Esophagus muscularis mucosa (tissue), 4 donors: Measurements from ENCODE around the gene ETV6. TPM values are rescaled to one million over a fixed set of nuclear protein-coding genes. Genes with fewer than 3 reads are reported as not detected.

Experiments
- DNase-seq: peaks from one replicate; pipeline ENCODE4 v3.0.0-alpha.2; 2017; ENCODE audit errors: extremely low spot score
- H3K27ac ChIP-seq, 4 donors: fragments of 200-600 bp; sonication (generic); replicated peaks in 1 of 4; 1 replicate in 3 of 4; 2 replicates in 1 of 4; pipeline ENCODE4 v1.5.1; 2016 to 2019; ENCODE audit warnings: mild to moderate bottlenecking in 1 of 4
- H3K27me3 ChIP-seq, 4 donors: fragments of 200-600 bp; sonication (generic); one replicate each; pipeline versions ENCODE4 v1.5.1 to v1.6.0; 2016 to 2019
- H3K36me3 ChIP-seq, 4 donors: fragments of 200-600 bp; sonication (generic); one replicate each; pipeline ENCODE4 v1.5.1; 2016 to 2019
- H3K4me1 ChIP-seq, 4 donors: fragments of 200-600 bp; sonication (generic); one replicate each; pipeline ENCODE4 v1.5.1; 2016 to 2019
- H3K4me3 ChIP-seq, 4 donors: fragments of 200-600 bp; sonication (generic); 1 replicate in 2 of 4; 2 replicates in 2 of 4; pipeline ENCODE4 v1.5.1; 2016 to 2019; ENCODE audit warnings: mild to moderate bottlenecking in 4 of 4, moderate library complexity in 1 of 4
- H3K9me3 ChIP-seq, 4 donors: fragments of 200-600 bp; sonication (generic); 1 replicate in 3 of 4; 2 replicates in 1 of 4; pipeline ENCODE4 v1.5.1; 2016 to 2019
- CTCF ChIP-seq, 3 experiments: fragments of 200-600 bp in 2 of 3; fragments of 450-650 bp in 1 of 3; sonication (generic) in 2 of 3; IDR thresholded peaks; one replicate each; pipeline ENCODE4 v1.5.1; 2017 to 2019; ENCODE audit warnings: antibody characterized with exemption in 3 of 3, mild to moderate bottlenecking in 2 of 3, moderate library complexity in 1 of 3
- EP300 ChIP-seq: sonication (generic); formaldehyde crosslinking; IDR thresholded peaks from one replicate; pipeline ENCODE4 v1.6.1; 2017; ENCODE audit warnings: antibody characterized with exemption
- POLR2A ChIP-seq: fragments of 450-650 bp; IDR thresholded peaks from one replicate; pipeline ENCODE4 v1.6.1; 2017; ENCODE audit warnings: antibody characterized with exemption, moderate library complexity, mild to moderate bottlenecking, low read depth
- POLR2AphosphoS5 ChIP-seq, 2 donors: sonication (generic); formaldehyde crosslinking; IDR thresholded peaks; one replicate each; pipeline ENCODE4 v1.6.1; 2017; ENCODE audit warnings: antibody characterized with exemption in 2 of 2
- WGBS: methylation state at CpG from one replicate; pipeline ENCODE4 v1.1.5; 2018; 5-methylcytosine and 5-hydroxymethylcytosine counted together
- intact Hi-C: fragments of 100-400 bp; cut with DNase I; formaldehyde crosslinking; loops from one replicate; pipeline ENCODE4 v1.15.1; 2023
- total RNA-seq, 4 donors: library from RNA; depleted of rRNA; stranded (reverse); fragments of >200 nt; gene quantifications; one replicate each; pipeline versions ENCODE4 v1.1.0 to v1.2.1, GENCODE V29; 2016

Gene ETV6
- total RNA-seq, 4 donors from 2014 or later: 22.4 to 29.6 (median 25.3) TPM

DNA sequence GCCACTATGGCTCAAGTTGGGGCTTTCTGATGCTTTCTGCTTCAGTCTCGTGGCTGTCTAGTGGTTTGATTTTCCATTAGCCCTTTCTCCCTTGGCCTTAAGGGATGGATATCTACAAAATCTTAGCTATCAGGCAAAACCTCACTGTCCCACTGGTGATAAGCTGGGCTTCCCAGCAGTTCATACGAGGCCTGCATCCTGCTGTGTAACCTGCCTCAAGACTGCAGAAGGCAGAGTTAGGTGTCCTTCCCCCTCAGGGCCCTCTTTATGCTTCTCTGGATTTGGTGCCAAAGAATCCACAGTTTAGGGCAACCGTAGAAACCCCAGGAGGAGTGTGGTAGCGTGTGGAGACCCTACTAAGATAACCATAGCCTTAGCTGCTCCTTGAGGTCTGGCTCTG, 38.9 kb downstream of the ETV6 start:
- Histone ChIP-seq H3K27ac (peak overlapping the region; percentile 35 to 63 (median 38)), H3K4me3 (no peak overlapping the region), H3K9me3 (no peaks in the 10 kb centered on the region), H3K27me3 (no peaks in the 10 kb centered on the region), H3K36me3 (no peaks in the 10 kb centered on the region), H3K4me1 (peaks cover 17 to 86% (median 78%) of the 10 kb centered on the region in 4 donors)
- WGBS: 79% methylated on average over 4 of the region's 4 CpGs
- DNase-seq: no peak
- TF ChIP-seq POLR2A (no peak), EP300 (no peak), POLR2AphosphoS5 (IDR thresholded peaks at IDR 0.05) (no peak), CTCF (IDR thresholded peaks at IDR 0.05) (no peak)
- intact Hi-C loops: no loop called here

GRCh38 chr12:11688831-11689230, 39.4 kb downstream of the ETV6 start:
- Histone ChIP-seq H3K4me1 (peaks cover 17 to 86% (median 78%) of the 10 kb centered on the region in 4 donors), H3K36me3 (no peaks in the 10 kb centered on the region), H3K27me3 (no peaks in the 10 kb centered on the region), H3K4me3 (no peak overlapping the region), H3K27ac (peak overlapping the region; percentile 35 to 63 (median 38)), H3K9me3 (no peaks in the 10 kb centered on the region)
- intact Hi-C loops: no loop called here
- 83% methylated on average over 2 of the region's 2 CpGs for WGBS
- TF ChIP-seq EP300 (no peak), CTCF (IDR thresholded peaks at IDR 0.05) (no peak), POLR2A (no peak), POLR2AphosphoS5 (IDR thresholded peaks at IDR 0.05) (no peak)
- DNase-seq: no peak

DNA sequence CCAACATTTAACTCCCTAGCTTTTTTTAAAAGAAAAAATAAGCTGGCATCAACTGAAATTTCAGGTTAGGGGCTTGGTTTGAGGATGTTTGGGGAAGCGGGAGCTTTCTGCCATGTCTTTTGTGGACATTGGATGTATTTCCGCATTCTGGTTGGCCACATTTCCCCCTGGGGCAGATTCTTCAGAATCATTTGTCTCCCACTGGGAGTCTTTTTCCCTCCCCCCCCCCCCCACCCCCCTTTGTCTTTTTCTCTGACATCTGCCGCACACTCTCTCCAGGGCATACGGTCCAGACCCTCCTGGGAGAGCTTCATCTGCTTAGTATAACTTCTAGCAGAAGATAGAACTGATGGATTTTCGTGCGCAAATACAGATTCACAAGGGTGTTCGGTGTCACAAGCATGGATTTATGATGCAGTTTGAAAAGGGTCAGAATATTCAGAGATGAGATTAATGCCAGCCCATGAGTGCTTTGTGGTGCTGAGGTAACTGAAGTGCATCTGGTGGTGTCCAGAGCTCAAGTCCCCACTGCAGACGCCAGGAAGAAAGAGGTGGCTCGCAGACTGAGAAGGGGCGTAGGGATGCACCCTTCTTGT, 40.2 kb downstream of the ETV6 start:
- H3K27ac ChIP-seq: peak overlapping the region in 2 of 4 donors; percentile 40 to 63
- H3K36me3 ChIP-seq: no peaks in the 10 kb centered on the region
- no peak for DNase-seq
- WGBS: 78% methylated on average over 10 of the region's 10 CpGs
- no peaks in the 10 kb centered on the region for H3K27me3 ChIP-seq
- intact Hi-C loops: no loop called here
- H3K4me1 ChIP-seq: peaks cover 17 to 86% (median 78%) of the 10 kb centered on the region in 4 donors
- H3K4me3 ChIP-seq: no peak overlapping the region
- H3K9me3 ChIP-seq: no peaks in the 10 kb centered on the region
- TF ChIP-seq POLR2AphosphoS5 (IDR thresholded peaks at IDR 0.05) (no peak), POLR2A (no peak), CTCF (IDR thresholded peaks at IDR 0.05) (no peak), EP300 (no peak)

DNA sequence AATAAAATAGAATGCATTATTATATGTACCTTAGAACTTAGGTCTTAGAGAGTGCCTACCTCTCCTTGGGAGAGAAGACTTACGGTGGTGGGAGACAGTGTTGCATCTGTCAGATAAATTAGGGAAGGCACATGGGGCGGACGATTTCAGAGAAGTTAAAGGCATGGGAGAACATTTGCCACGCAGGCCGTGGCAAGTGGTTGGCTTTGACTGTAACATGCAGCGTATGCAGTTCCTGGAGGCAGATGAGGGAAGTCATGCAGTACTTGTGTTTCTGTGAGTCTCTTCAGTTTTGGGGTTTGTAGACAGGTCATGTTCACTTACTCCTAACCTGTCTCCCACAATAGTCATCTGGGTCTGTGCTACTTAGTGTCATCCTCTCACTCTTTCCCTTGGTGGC, 43.6 kb downstream of the ETV6 start:
- Histone ChIP-seq H3K4me1 (peaks cover 11 to 80% (median 74%) of the 10 kb centered on the region in 4 donors), H3K27me3 (no peaks in the 10 kb centered on the region), H3K36me3 (no peaks in the 10 kb centered on the region), H3K27ac (peak overlapping the region in 3 of 4 donors; percentile 61 to 71 (median 70)), H3K9me3 (no peaks in the 10 kb centered on the region), H3K4me3 (no peak overlapping the region)
- WGBS: 79% methylated on average over 6 of the region's 6 CpGs
- intact Hi-C loops: no loop called here
- no peak for TF ChIP-seq POLR2AphosphoS5 (IDR thresholded peaks at IDR 0.05)
- TF ChIP-seq POLR2A: no peak
- TF ChIP-seq CTCF (IDR thresholded peaks at IDR 0.05): no peak
- TF ChIP-seq EP300: no peak
- DNase-seq: no peak

DNA sequence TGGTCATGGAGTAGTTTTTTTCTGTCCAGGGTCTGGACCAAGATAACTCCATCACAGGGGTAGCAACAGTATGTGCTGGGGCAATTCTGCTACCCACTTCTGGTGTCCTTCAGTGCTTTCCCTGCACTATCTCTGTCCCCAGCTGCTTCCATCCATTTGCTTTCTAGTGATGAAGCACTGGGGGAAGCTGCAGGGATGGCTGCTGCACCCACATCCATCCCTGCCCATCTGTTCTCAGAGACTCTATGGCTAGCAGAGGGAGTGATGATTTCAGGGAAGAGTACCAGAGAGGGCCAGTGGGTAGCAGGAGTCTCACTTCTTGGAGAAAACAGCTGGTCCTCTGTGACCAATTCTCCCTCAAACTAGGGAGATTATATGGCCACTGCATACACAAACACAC, 44.1 kb downstream of the ETV6 start:
- no peaks in the 10 kb centered on the region for H3K9me3 ChIP-seq
- H3K4me1 ChIP-seq: peaks cover 6 to 80% (median 71%) of the 10 kb centered on the region in 4 donors
- peak overlapping the region in 3 of 4 donors; percentile 61 to 71 (median 70) for H3K27ac ChIP-seq
- H3K36me3 ChIP-seq: no peaks in the 10 kb centered on the region
- no peak for DNase-seq
- H3K27me3 ChIP-seq: no peaks in the 10 kb centered on the region
- intact Hi-C loops: no loop called here
- TF ChIP-seq EP300 (no peak), CTCF (IDR thresholded peaks at IDR 0.05) (no peak), POLR2A (no peak), POLR2AphosphoS5 (IDR thresholded peaks at IDR 0.05) (no peak)
- H3K4me3 ChIP-seq: no peak overlapping the region
